Progenitor cell of endocrine pancreas (in vitro differentiated cells): ENCODE measurements around the gene NXPH3. TPM values are rescaled to one million over a fixed set of nuclear protein-coding genes. Genes with fewer than 3 reads are reported as not detected.

ENCODE experiments used
- DNase-seq: peaks from one replicate; pipeline ENCODE4 v3.0.0; 2021; ENCODE audit warnings: low spot score; ENCODE audit not compliant: unreplicated experiment
- H3K27ac Mint-ChIP-seq: 2 replicates; pipeline ENCODE4 v1.8.0; 2021; ENCODE audit warnings: mild to moderate bottlenecking, moderate library complexity, mixed read lengths
- H3K27me3 Mint-ChIP-seq: 2 replicates; pipeline ENCODE4 v1.8.0; 2021; ENCODE audit warnings: mixed read lengths
- H3K36me3 Mint-ChIP-seq: 2 replicates; pipeline ENCODE4 v1.8.0; 2022; ENCODE audit warnings: mixed read lengths; ENCODE audit not compliant: insufficient read depth
- H3K4me1 Mint-ChIP-seq: 2 replicates; pipeline ENCODE4 v1.8.0; 2021; ENCODE audit warnings: low read depth, mixed read lengths
- H3K4me3 Mint-ChIP-seq: 2 replicates; pipeline ENCODE4 v1.8.0; 2021; ENCODE audit warnings: low read depth, mild to moderate bottlenecking, moderate library complexity, mixed read lengths
- H3K9me3 Mint-ChIP-seq: 2 replicates; pipeline ENCODE4 v1.8.0; 2021; ENCODE audit warnings: low read depth, mixed read lengths
- CTCF ChIP-seq: fragments of 200-600 bp; sonication (generic); IDR thresholded peaks from one replicate; pipeline ENCODE4 v1.5.0; 2021; ENCODE audit warnings: antibody characterized with exemption, mild to moderate bottlenecking; ENCODE audit not compliant: unreplicated experiment
- total RNA-seq: library from RNA; stranded (reverse); gene quantifications from 2 replicates; pipeline ENCODE4 v1.2.1, GENCODE V29; 2021

The NXPH3 gene
- total RNA-seq, 1 donor from 2014 or later: 0.38 TPM

GRCh38 chr17:49624896-49625295 is 49.2 kb downstream of the NXPH3 start:
- Mint-ChIP-seq H3K4me1 (peaks cover 8% of the 10 kb centered on the region), H3K9me3 (no peaks in the 10 kb centered on the region), H3K27me3 (no peaks in the 10 kb centered on the region), H3K4me3 (no peak overlapping the region), H3K36me3 (peaks cover 9% of the 10 kb centered on the region), H3K27ac (no peak overlapping the region)
- no peak for DNase-seq
- no peak for TF ChIP-seq CTCF

GRCh38 chr17:49629447-49629846 is 53.8 kb downstream of the NXPH3 start:
- DNase-seq: no peak
- Mint-ChIP-seq H3K9me3 (no peaks in the 10 kb centered on the region), H3K36me3 (no peaks in the 10 kb centered on the region), H3K27me3 (no peaks in the 10 kb centered on the region), H3K4me1 (peaks cover 11% of the 10 kb centered on the region), H3K27ac (no peak overlapping the region), H3K4me3 (no peak overlapping the region)
- TF ChIP-seq CTCF: no peak

- Mint-ChIP-seq H3K27me3 (no peaks in the 10 kb centered on the region), H3K4me1 (peaks cover 11% of the 10 kb centered on the region), H3K27ac (no peak overlapping the region), H3K4me3 (no peak overlapping the region), H3K9me3 (no peaks in the 10 kb centered on the region), H3K36me3 (no peaks in the 10 kb centered on the region)
- no peak for DNase-seq
- no peak for TF ChIP-seq CTCF
These were observed 54.6 kb downstream of the NXPH3 start for GRCh38 chr17:49630113-49630900.

- Mint-ChIP-seq H3K36me3 (no peaks in the 10 kb centered on the region), H3K4me1 (peaks cover 11% of the 10 kb centered on the region), H3K27ac (no peak overlapping the region), H3K27me3 (no peaks in the 10 kb centered on the region), H3K4me3 (no peak overlapping the region), H3K9me3 (no peaks in the 10 kb centered on the region)
- no peak for DNase-seq
- no peak for TF ChIP-seq CTCF
These were observed 55.8 kb downstream of the NXPH3 start for GRCh38 chr17:49631496-49631895.

Other genes starting within 250 kb of the NXPH3 start
- 49.3 and 52.7 TPM in 2 replicates for gene ZNF652, start 213.6 kb upstream of the NXPH3 start, total RNA-seq
- gene PHB1, start 161.0 kb upstream of the NXPH3 start, total RNA-seq: 168 and 169 TPM in 2 replicates
- gene NGFR, start 80.6 kb upstream of the NXPH3 start, total RNA-seq: 2.7 and 6.2 TPM in 2 replicates
- 53.7 and 58.0 TPM in 2 replicates for gene SPOP, start 102.2 kb downstream of the NXPH3 start, total RNA-seq
- gene SLC35B1, start 132.1 kb downstream of the NXPH3 start, total RNA-seq: 67.4 and 72.2 TPM in 2 replicates
- 19.1 and 20.2 TPM in 2 replicates for gene FAM117A, start 188.3 kb downstream of the NXPH3 start, total RNA-seq
- gene KAT7, start 212.8 kb downstream of the NXPH3 start, total RNA-seq: 67.9 and 72.0 TPM in 2 replicates